Activated CD8-positive, alpha-beta memory T cell treated with anti-CD3 and anti-CD28 coated beads for 48 hours (primary cell): ENCODE measurements around the gene NFYA.
"Not testable (repeated sequence)": the region's sequence is repeated elsewhere in the genome, so short reads cannot be mapped to it uniquely, and the experiment has no call there.

Experiments used
- DNase-seq, 3 experiments: peaks; one replicate each; pipeline ENCODE4 v3.0.0-alpha.2; 2020; ENCODE audit warnings: low read depth in 2 of 3, low spot score in 2 of 3

The NFYA gene

DNA sequence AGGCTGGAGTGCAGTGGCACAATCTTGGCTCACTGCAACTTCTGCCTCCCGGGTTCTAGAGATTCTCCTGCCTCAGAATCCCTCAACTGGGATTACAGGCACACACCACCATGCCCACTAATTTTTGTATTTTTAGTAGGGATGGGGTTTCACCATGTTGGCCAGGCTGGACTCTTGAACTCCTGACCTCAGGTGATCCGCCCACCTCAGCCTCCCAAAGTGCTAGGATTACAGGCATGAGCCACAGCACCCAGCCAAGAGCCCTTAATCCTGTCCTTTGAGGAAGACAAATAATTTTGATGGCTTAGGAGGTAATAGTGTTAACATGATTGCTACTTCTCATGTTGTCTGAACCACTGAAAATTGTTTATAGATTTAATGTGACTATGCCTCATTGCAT, 42.3 kb downstream of the NFYA start:
- DNase-seq: not testable (repeated sequence)

DNA sequence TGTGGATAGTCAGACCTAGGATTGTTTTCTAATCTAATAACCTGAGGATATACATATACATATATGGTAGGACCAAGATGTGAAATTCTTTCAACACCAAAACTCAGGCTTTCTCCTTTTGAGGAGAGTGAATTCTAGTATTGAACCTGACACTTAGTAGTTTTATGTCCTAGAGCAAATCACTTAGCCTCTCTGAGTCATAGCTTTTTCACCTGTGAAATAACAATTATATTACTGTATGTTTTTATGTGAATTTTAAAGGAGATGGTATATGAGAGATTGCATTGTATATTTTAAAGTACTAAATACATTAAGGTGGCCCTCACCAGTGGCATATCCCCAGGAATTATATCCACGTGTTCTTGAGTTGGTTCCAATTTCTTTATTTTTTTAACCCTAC, 46.7 kb downstream of the NFYA start:
- DNase-seq: no peak

- DNase-seq: no peak
Measured at GRCh38 chr6:41120058-41120457, 47.3 kb downstream of the NFYA start.

- no peak for DNase-seq
Measured at GRCh38 chr6:41122373-41122772, 49.6 kb downstream of the NFYA start.

DNA sequence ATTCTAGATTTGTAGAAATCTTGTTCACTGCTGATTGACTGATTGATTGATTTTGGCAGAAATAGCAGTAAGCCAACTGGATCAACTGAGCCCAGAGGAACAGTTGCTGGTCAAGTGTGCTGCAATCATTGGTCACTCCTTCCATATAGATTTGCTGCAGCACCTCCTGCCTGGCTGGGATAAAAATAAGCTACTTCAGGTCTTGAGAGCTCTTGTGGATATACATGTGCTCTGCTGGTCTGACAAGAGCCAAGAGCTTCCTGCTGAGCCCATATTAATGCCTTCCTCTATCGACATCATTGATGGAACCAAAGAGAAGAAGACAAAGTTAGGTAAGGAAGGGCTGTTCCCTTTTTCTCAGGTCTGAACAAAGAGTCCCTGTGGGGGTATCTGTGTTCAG, 50.1 kb downstream of the NFYA start:
- DNase-seq: no peak

GRCh38 chr6:41125282-41125681, 52.5 kb downstream of the NFYA start:
- DNase-seq: no peak

GRCh38 chr6:41132254-41132653, 59.5 kb downstream of the NFYA start:
- no peak for DNase-seq

DNA sequence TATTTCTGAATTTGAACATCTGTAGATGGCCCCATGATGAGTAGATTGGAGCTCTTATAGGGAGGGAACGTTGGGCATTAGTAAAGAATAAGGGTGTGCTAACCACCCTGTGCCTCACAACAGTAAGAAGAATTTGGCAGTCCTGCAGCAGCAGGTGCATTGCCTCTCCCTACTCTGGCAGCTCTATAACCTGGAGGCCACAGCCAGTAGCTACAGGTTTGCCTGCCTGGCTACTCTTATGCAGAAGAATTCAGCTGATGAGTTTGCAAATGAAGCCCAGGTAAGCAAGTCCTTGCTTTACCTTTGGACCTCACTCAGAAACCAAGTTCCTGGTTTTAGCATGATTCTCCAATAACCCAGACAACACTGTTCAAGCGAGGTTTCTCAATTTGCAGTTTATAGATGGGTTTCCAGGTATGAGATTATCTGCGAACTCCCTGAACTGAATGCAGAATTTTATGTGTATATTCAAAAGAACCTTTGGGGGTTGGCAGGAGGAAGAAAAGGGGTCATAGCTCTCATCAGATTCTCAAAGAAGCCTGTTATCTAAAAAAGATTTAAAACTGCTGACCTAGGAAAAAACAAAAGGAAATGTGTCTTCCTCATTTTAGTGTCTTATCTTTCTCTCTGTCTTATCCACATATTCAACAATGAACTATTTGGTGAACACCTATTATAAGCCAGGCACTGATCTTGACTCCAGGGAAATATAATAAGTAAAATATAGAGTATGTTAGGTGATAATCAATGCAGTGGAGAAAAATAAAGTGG, 62.5 kb downstream of the NFYA start:
- DNase-seq: no peak

- no peak for DNase-seq
Measured at GRCh38 chr6:41136911-41137310, 64.1 kb downstream of the NFYA start.

DNA sequence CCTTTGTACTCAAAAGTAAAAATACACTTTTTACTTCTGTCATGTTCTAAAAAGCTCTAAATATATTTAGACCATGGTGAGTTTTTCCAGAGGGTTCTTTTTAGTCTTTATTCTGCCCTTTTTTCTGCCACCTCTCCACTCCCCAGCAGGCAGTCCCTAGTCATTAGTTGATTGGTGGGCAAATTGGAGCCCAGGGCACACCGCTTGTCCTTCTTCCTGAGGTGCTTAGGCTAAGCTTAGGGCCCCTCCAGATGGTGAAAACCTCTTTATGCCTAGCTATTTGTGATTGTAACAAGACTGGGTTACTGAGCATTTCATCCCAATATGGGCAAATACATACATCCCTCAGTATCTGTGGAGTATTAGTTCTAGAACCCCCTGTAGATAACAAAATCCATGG, 75.1 kb downstream of the NFYA start:
- no peak for DNase-seq
